AG10803 (cell line): ENCODE measurements around the gene TMEM165.
A peak's percentile ranks its signal among the peaks of the same experiment; 100 is the strongest.
"Not testable (repeated sequence)": the region's sequence is repeated elsewhere in the genome, so short reads cannot be mapped to it uniquely, and the experiment has no call there.

Experiments
- DNase-seq: peaks from one replicate; pipeline ENCODE4 v3.0.0; 2010; ENCODE audit warnings: low read depth
- H3K4me3 ChIP-seq: 2 replicates; pipeline ENCODE4 v1.5.1; 2011; ENCODE audit warnings: mild to moderate bottlenecking, low read length, control low read depth
- TF ChIP-seq, protein P1 (sequence below): conservative IDR thresholded peaks from 2 replicates; pipeline ENCODE4 v1.5.1; 2011; ENCODE audit warnings: mild to moderate bottlenecking, low read length, control low read depth, inconsistent platforms

TMEM165 gene

DNA sequence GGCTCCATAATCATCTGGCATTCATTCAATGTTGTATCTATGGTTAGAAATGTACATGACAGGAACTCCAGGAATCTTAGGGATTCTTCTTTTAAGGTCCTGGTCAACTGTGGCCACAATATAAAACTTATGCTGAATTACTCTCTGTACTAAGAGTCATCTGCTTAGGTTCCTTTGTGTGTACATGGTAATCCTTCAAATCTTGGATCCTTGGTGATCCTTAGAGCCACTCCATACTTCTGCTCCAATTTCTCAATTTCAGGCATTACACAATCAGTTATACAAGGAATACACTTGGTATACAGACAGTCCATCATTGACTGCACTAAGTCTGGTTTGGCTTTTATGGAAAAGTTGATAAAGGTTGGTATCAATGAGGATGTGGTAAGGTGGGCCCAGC lies 43.9 kb upstream of the TMEM165 start:
- DNase-seq = peak; percentile 19
- TF ChIP-seq, protein P1, sequence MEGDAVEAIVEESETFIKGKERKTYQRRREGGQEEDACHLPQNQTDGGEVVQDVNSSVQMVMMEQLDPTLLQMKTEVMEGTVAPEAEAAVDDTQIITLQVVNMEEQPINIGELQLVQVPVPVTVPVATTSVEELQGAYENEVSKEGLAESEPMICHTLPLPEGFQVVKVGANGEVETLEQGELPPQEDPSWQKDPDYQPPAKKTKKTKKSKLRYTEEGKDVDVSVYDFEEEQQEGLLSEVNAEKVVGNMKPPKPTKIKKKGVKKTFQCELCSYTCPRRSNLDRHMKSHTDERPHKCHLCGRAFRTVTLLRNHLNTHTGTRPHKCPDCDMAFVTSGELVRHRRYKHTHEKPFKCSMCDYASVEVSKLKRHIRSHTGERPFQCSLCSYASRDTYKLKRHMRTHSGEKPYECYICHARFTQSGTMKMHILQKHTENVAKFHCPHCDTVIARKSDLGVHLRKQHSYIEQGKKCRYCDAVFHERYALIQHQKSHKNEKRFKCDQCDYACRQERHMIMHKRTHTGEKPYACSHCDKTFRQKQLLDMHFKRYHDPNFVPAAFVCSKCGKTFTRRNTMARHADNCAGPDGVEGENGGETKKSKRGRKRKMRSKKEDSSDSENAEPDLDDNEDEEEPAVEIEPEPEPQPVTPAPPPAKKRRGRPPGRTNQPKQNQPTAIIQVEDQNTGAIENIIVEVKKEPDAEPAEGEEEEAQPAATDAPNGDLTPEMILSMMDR = no peak
- no peak overlapping the region for H3K4me3 ChIP-seq

DNA sequence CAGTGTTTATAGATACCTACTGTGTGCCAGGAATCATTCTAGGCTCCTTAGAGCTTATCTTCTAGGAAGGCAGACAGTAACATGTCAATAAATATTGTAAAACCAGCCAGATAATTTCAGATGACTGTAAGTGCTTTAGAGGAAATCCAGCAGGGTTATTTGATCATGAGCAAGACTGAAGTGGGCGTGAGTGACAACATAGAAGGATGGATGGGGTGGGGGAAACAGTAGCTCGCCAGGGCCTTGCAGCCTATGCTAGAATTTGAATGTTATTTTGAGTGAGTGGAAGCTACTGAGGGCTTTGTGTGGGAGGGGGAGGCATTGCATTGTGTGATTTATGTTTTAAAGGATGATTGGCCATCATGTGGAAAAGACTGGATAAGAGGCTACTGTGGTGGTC lies 43.0 kb upstream of the TMEM165 start:
- TF ChIP-seq, protein P1 = no peak
- no peak overlapping the region for H3K4me3 ChIP-seq
- DNase-seq = no peak

DNA sequence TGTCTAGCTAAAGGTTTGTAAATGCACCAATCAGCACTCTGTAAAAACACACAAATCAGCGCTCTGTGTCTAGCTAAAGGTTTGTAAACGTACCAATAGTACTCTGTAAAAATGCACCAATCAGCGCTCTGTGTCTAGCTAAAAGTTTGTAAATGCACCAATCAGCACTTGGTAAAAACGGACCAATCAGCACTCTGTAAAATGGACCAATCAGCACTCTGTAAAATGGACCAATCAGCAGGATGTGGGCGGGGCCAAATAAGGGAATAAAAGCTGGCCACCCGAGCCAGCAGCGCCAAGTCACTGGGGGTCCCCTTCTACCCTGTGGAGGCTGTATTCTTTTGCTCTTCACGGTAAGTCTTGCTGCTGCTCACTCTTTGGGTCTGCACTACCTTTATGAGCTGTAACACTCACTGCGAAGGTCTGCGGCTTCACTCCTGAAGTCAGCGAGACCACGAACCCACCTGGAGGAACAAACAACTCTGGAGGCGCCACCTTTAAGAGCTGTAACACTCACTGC lies 42.5 kb upstream of the TMEM165 start:
- not testable (repeated sequence) for DNase-seq, H3K4me3 ChIP-seq

DNA sequence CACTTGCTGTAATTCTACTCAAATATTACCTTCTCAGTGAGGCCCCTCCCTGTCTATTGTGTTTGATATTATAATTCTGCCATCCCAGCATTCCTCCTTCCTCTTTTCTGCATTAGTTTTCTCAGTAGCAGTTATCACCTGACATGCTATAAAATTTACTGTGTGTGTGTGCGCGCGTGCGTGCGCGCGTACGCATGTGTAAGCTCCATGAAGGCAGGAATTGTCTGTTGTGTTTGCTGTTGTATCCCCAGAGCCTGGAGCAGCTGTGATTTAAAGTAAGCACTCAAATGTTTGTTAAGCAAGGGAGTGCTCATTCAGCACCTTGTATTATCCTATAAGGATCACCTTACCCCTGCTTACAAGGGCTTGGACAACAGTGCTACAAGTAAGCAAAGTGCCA lies 41.1 kb upstream of the TMEM165 start:
- H3K4me3 ChIP-seq = no peak overlapping the region
- TF ChIP-seq, protein P1 = no peak
- no peak for DNase-seq

DNA sequence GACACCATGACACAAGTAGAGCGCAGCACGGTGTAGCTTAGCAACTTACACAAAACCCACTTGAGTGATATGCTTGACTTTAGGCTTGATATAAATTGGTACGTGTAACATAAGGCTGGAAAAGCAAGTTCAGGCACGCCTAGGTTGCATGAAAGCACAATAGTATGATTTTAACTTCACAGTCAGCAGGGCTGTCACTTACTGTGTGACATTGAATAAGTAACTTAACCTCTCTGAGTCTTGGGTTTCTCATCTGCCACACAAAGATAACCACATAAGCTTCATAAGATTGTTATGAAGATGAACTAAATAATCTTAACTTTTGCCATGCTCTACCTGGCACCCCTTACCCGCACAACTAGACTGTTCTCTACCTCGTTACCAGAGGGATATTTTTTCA lies 40.2 kb upstream of the TMEM165 start:
- H3K4me3 ChIP-seq = no peak overlapping the region
- TF ChIP-seq, protein P1 = no peak
- DNase-seq = no peak

DNA sequence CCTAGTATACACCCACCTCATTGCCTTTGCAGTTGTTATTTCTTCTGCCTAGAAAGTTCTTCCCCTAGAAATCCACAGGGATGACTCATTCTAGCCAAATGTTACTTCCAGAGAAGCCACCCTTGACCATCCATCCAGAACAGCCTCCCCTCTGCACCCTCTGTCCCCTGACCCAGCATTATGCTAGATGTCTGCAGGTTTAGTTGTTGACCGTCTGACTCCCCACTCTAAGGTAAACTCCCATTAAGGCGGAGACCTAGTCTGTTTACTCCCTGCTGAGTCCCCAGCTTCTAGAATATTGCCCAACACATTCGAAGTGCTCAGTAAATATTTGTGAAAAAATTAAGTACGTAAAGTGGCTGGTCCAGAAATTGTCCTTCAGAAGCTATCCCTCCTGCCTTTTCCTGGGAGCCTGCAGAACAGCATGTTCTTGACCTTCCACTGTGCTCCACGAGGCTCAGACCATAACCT lies 38.7 kb upstream of the TMEM165 start:
- DNase-seq = peak; percentile 24
- TF ChIP-seq, protein P1 = no peak
- no peak overlapping the region for H3K4me3 ChIP-seq

DNA sequence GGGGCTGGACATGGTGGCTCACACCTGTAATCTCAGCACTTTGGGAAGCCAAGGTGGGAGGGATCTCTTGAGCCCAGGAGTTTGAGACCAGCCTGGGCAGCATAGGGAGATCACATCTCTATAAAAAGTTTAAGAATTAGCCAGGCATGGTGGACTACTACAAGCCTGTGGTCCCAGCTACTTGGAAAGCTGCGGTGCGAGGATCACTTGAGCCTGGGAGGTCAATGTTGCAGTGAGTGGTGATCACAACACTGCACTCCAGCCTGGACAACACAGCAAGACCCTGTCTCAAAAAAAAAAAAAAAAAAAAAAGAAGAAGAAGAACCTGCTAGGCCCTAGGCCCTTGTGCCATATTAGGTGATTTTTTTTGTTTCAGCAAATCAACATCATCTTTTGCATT lies 37.5 kb upstream of the TMEM165 start:
- TF ChIP-seq, protein P1 = no peak
- no peak for DNase-seq
- H3K4me3 ChIP-seq = no peak overlapping the region

DNA sequence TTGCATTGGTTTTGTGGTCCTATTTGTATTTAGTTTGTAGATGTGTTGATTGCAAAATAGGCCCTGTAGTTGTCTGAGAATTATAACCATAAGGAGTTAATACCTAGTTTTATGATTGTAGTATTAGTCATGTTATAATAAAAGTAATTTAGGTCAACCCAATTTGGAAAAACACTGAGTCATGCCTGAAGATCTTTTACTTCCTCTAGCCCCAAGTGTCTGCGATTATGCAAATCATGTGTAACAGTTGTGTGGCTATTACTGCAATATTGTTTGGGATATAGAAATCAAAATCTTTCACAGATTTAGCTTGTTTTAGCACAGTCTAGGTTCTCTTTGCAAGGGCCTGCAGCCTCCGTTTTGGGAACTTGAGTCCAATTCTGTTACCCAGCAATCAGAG lies 37.1 kb upstream of the TMEM165 start:
- TF ChIP-seq, protein P1 = no peak
- peak; percentile 92 for DNase-seq
- H3K4me3 ChIP-seq = no peak overlapping the region; the same call in 1 of the 2 replicates
